Activated CD4-positive, alpha-beta T cell treated with anti-CD3 and anti-CD28 coated beads, Interleukin-2, amount 50 U/mL, for 48 hours (primary cell): ENCODE data around the gene PYGO2.
"Not testable (repeated sequence)": the region's sequence is repeated elsewhere in the genome, so short reads cannot be mapped to it uniquely, and the experiment has no call there.

Experiments
- DNase-seq, 2 experiments: peaks; one replicate each; pipeline ENCODE4 v3.0.0-alpha.2; 2020

Gene PYGO2

DNA sequence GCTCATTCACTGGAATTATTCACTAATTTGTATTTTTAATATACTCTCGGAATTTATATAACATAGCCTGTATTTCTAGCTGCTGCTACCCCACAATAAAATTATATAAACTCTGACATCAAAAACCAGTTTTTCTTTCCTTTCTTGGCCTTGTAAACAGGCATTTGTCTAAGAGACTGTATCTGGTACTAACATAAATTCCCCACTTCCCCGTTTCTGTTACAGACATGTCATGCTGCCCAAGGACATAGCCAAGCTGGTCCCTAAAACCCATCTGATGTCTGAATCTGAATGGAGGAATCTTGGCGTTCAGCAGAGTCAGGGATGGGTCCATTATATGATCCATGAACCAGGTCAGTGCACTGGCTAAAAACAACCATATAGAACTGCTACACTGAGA, 16.2 kb upstream of the PYGO2 start:
- not testable (repeated sequence) for DNase-seq

DNA sequence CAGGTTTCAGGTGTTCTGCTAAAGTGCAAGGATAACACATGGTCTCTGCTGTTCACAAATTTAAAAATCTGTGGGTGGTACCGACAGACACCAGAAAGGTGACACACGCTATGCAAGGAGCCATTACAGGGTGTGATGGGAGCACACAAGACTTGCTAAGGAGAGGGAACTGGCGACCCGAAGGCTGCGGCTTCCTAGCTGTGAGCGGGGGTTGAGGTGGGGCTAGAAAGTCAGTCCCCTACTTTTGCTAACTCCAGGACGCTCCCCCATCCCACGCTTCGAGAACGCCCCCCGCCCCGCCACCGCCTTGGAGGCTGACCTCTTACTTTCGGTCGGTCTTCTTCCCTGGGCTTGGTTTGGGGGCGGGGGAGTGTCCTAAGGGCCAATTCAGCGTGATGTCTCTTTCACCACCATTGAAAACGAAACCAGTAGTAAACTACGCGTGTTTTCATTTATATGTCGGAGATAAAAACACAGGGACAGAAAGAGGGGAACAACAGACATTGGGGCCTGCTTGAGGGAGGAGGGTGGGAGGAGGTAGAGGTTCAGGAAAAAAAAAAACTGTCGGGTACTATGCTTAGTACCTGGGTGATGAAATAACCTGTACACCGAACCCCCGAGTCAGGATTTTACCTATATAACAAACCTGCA, 14.0 kb upstream of the PYGO2 start:
- peak; percentile 70 to 78 for DNase-seq

DNA sequence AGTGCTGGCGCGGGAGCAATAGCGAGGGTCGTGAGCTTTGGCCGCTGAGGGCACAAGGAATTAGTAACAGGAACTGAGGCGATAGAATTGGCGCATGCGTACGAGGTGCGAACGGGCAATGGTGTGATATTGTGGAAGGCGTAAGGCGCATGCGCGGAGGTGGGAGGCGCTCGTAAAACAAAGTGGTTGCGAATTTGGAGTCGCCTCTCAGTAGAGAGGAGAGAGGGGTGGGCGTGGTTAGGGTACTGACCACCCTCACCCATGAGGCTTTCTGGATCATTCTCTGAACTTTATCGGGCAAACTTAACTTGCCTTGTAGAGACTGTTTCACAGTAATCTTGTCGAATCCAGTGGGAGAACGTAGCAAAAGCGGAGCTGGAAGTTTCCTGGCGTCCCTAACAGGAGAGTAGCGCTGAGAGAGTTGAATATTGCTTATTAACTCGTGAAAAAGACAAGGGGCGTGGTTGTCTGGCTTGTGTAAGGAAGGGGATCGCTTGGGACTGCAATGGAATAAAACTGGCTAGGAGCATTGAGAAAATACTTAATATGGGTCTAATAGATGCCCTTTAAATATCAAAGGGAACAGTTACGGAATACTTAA, 13.3 kb upstream of the PYGO2 start:
- peak; percentile 95 to 96 for DNase-seq

DNA sequence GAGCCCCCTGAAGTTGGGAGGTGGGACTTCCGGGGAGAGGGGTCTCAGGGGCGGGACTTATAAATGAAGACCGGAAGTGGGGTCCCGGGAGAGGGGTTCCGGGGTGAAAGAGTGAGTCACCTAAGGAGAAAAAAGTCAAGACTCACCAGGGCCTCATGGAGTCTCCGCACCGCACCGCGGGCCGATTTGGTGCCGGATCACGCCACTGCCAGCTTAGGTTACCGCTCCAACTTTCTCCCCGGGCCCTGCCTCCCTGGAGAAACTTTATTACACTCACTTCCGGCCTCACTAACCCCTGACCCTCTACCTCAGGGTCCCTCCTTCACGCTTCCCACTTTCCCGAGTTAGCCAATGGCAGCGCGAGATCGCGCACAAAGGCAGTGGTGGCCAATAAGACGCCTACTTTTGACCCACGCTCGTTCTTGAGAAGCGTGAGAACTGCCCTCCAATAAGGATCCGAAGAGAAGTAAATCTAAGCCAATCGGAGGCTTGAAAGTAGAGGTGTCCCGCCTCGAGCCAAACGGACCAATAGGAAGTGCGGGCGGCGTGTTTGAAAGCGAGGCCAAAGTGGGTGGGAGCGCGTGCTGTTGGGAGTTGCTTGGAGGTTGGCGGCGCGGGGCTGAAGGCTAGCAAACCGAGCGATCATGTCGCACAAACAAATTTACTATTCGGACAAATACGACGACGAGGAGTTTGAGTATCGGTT, 12.7 kb upstream of the PYGO2 start, which contains the start of gene CKS1B:
TSS of gene CKS1B (plus strand) at position 580 of the 706 bp plus-strand sequence. CDS start at position 645, 65 bp downstream.
- peak; percentile 95 to 97 for DNase-seq

DNA sequence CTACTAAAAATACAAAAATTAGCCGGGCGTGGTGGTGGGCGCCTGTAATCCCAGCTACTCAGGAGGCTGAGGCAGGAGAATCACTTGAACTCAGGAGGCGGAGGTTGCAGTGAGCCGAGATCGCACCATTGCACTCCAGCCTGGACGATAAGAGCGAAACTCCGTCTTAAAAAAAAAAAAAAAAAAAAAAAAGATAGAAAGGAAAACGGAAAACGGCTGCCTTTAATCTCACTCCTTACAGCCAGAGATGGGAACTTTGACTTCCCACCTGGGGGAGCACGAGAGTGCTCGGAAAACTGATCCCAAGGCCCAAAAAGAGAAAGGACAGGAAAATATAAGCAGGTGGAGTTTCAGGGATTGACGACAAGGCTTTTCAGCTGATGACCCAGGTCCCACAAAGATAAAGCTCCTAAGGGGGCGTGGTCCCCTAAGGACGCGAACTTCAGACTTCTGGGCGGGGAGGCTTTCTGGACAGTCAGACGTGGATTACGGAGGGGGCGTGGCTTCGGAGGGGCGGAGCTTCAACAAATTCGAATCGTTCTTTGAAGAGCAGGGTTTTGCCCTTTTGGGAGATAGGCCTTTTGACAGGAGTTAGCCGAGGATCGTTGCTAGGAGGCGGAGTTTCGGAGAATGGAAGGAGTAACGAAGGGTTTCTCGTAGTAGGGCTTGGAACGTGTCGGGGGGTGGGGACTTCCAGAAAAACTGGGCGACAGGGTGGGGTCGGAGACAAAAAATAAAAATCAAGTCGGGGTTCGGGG, 11.9 kb upstream of the PYGO2 start:
- peak; percentile 99 for DNase-seq

DNA sequence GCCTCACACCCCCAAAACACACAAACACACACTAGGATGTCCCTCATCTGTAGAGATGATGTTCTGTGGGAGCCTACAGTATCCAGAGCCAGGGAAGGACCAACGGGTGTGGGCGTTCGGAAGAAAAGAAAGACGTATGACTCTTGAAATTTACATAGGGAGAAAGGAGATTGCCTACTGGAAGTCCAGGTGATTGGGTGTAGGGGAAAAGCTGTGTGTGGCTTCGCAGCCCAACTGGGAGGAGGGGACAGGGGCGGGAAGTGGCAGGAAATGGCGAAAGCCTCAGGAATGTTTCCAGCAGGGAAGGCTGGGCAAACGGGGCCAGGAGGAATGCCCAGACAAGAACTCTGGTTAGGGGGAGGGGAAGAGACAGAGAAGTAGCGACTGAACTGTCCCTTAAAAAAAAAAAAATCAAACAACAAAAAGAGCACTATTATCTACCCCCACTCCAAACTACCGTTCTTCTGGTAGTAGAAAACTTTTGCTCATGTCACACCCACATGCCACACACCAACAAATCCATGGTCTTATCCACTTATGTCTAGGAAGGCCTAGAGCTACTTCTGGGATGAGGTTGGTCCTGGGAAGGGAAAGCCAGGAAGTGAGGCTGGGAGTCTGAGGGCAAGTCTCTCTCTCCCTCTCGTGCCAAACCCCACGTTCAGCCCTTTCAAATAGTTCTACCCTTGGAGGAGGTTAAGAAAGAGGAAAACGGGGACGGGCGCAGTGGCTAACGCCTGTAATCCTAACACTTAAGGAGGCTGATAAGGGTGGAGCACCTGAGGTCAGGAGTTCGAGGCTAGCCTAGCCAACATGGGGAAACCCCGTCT, 11.1 kb upstream of the PYGO2 start:
- no peak for DNase-seq

DNA sequence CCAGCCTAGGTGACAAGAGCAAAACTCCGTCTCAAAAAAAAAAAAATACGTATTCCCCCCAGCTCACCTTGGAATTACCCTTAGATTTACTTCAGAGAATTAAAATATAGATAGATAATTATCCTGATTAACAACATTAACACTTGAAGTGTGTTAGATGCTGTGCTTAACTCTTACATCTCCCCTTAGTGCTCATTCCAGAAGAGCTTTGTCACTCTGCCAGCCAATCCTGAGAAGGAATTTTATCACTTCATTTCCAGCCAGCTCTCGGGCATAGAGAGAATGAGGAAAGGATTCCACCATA, 10.6 kb upstream of the PYGO2 start:
- DNase-seq = no peak

DNA sequence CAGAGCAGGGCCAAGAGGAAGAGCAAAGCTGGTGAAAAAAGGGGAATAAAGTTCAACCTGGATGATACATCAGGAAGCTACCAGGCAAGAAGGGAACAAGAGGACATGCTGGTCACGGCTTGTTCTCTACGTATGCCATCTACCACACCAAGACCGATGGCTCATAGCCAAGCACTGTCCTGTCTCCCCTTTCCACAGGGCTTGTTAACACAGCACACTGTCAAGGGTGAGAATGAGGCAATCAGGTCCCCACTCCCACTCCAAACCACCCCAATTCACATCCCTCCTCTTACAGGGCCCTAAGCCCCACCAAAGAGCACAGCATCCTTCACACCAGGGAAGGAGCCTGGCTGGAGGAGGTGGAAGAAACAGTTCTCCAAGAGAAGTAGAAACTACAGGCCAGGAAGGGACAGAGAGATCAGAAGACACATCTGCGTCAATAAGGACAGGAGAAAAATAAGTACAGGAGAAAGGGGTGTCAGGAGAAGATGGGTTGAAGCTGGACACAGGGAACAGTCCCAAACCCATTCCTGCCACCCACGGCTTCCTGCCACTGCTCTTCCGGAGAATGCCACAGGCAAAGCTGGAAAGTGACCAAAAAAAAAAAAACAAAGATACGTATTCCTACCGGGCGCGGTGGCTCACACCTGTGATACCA, 9.9 kb upstream of the PYGO2 start:
- DNase-seq = no peak

DNA sequence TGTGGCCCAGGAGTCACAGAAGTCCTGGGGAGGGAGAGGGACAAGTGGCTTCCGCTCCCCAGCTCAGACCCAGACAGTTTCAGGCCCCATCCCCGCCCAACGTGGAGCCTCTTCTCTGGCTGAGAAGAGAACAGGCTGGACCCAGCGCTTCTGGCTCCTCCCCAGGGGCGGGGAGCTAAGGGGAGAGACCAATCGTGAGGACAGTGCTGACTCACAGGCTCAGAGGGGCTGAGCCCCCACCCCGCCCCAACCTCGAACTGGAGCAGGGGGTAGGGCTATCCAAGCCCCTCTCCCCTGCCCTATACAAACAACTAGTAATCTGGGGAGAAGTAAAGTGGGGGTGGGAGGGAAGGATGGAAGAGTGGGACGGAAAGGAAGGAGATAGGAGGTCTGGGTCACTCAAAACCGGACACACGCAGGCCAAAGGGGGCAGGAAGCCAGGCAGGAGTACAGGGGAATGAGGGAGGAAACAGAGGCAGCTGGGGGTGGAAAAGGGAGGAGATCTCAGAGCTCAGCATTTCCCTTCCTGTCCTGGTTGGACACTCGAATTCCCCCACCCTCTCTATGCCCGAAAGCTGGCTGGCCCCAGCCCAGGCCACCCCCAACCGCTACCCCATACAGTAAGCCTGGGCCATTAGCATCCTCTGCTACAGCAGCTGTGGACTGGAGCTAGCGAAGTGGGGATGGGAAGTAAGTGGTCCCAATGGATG, 9.2 kb upstream of the PYGO2 start, which contains the start of gene SHC1:
TSS of gene SHC1 (minus strand) at position 117 of the 710 bp plus-strand sequence. CDS start 221 bp downstream, outside the sequence.
- DNase-seq = peak; percentile 61 to 68

DNA sequence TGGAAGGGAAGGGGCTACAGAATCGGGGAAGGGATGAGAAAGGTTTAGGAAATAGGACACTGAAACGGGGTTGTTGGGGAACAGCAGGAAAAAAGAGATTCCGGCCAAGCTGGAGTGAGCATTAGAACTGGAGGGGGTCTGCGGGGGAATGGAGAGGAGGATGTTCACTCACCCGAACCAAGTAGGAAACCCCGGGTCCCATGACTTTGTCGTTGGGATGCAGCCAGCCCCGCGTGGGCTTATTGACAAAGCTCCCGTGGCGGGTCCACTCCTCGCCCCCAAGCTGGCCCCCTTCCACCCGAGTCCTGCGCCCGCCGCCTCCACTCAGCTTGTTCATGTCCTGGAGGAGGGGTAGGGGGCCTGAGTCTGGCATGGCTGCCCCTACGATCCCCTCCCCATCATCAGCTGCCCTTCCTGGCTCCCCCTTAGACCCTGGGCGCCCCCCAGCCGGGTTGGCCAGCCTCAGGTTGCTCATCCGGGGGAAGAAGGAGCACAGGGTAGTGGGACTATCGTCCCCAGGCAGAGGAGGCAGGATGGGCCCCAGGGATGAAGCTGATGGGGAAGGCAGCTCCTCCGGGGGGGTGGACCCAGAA, 8.4 kb upstream of the PYGO2 start:
- no peak for DNase-seq

DNA sequence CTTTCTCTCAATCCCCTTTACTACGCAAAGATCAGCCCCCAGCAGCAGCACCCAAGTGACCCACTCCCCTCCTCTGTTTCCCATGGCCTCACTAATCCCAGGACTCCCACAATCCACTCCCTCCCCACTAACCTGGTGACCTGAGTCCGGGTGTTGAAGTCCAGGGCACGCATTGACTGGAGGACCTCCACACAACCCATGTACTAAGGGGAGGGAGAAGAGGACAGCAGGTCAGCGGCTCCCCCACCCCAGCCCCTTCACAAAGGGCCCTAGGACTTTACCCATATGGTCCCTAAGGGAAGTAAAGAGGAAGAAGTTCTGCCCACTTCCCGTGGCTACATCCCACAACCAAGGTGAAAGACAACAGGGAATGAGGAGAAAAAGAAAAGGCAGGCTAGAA, 7.7 kb upstream of the PYGO2 start:
- DNase-seq = no peak

DNA sequence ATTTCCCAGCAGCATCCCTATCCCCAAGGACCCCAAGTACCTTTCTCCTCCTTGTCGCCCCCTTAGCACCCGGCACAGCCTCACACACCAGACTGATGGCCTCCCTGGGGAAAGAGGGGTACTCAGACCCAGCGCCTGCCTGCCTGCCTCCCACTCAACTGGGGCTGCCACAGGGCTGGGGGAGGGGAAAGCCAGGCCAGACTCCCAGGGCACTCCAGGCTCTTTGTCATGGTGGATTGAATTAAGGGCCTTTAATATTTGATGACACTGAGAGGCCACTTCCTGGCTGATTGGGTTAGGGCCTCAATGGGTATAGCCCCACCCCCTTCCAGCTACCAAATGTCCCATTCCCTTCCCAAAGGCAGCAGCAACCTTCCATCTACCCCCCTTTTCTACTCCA, 7.1 kb upstream of the PYGO2 start:
- no peak for DNase-seq

DNA sequence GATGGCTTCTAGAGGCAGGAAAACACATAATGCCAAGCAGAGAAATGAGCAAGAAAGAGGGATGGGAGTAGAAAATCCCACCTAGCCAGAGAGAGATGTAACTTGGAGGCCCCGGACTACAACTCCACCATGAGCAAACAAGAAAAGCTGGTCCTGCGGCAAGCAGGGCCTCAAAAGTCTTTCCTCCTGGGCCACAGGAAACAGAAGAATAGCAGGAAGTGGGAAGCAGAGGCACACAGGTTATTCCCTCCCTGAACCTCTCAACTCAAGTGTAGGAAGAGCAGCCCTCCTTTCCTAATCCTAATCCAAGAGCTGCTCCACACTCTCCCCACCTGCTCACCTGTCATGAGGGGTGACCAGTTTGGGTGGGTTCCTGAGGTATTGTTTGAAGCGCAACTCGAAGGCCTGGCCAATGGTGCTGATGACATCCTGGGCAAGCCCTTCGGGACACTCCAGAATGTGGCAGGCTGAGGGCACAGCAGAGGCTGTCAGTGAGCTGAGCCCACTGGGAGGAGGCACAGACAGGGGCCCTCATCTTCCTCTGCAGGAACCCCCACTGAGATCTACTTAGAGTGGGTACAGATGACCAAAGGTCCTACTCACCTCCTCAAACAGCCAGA, 5.9 kb upstream of the PYGO2 start:
- no peak for DNase-seq

DNA sequence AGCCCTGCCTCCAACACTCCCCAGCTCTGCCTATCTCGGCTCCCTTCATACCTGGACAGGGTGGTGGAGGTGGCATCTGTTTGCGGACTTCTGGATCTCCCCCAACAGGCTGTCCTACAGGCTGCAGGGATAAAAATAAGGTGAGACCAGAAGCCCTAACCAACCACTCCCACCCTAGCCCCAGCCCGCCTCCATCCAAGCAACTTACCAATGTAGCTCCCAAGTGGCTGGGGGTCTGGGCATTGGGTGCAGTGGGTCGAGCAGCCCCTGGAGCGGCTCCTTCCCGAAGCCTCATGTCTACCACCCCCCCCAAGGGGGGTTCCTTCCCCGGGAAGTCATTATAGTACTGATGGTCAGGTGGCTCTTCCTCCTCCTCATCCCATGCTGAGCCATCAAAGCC, 4.5 kb upstream of the PYGO2 start:
- DNase-seq = no peak

DNA sequence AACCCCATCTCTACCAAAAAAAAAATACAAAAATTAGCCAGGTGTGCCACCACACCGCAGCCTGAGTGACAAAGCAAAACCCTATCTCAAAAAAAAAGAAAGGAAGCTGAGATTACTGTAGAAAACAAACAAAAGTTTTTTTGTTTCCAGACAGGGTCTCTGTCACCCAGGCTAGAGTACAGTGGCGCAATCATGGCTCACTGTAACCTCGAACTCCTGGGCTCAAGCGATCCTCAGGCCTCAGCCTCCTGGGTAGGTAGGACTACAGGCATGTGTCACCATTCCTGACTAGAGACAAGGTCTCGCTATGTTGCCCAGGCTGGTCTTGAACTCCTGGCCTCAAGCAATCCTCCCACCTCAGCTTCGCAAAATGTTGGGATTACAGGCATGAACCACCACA, 2.8 kb upstream of the PYGO2 start:
- DNase-seq = no peak

DNA sequence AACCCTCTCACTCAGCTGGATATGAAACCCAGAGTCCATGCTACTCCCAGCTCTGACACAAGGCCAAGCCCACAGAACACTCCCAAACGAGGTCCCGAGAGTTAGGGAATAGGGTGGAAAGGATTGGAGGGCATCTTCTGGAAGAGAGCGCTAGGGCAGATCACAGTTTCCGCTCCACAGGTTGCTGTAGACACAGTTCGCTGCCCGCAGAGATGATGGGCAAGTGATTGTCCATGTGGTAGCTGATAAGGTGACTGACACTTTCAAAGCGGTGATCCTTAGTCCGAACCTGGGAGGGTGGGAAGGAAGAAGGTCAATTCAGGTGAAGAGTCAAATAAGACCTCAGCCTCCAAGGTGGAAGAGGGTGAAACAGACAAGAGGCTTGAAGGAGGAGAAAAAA, 2.1 kb upstream of the PYGO2 start:
- no peak for DNase-seq

DNA sequence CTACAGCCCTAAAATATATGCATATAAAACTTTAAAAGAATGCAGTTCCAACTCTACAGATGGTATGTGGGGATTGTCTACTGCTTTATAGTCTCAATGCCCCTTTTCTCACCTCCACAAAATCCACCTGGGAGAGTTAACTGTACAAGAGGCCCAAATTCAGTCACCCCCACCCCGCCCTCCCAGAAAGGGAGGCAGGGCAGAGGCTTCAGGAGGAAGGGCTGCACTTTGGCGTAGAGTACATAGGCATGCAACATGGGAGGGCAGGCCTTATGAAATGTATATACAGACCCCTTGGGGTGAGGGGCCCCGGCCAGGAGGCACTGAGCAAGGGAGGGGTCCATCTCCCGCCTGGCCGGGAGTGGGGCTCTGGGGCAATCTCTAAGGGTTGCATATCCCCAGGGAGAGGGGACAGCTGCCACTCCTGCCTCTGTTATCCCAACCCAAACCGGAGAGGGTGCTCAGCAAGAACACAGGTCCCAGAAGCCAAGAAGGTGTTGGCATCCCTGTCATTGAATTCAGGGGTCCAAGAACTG, 1.3 kb upstream of the PYGO2 start:
- DNase-seq = no peak

DNA sequence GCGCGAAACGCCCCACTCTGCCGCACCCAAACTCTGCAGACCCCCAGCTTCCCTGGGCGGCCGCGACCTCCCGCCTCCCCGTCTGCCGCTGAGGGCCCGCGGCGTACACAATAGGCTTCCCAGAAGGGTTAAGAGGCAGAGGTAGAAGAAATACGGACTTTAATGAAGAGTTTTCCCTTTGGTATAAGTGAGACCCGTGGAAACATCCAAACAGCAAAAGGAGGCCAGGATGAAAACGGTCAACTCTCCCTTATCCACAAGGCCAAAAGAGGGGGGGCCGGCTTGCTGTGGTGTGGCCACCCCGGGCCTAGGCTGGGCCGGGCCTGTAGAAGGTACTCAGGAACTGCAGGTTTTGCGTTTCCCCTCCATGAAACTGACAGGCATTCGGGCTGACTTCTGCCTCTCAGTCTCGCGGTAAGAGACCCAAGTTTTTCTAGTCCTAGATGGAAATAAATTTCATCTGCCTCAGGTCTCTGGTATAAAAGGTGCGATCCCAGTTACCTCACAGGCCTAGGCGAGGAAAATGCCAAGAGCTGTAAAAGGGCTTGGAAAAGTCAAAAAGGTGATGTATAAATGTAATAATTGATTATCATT, 671 bp upstream of the PYGO2 start:
- peak in 1 of 2 experiments; percentile 35 for DNase-seq

DNA sequence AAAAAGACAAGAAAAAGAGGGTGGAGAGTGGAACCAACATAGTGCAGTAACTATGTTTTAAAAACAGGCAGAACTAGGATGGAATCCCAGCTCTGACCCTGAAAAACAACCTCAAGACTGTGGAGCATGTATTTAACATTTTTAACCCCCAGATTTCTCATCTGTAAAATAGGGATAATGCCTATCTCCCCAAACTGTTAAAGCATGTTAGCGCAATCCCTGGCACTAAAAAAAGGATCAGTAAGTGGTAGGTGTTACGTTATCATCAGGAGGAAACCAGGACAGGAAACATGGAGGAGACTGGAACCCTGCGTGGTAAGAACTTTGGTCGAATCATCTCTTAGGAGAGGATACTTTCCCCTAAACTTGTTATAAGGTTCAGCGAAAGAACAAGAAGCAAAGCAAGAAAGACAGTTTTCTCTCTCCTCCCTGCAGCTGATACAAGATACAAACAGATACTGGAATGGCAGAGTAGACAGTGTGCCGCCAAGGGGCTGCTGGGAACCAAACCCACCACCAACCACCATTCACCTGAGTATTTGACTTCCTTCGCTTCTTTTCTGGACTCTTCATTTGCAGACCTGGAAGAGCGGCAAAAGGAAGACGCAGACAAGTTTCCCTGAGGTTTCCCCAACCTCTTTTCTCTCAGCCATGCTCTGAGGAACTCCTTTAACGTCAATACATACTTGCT, 991 bp downstream of the PYGO2 start:
- no peak for DNase-seq
